NCI-H2029 treated with DMSO at 0.1 percent for 48 hours (cell line): ENCODE results near the gene MEIKIN.

Experiments used
- DNase-seq: peaks from one replicate; lab custom pipeline; 2025; lab: John Stamatoyannopoulos, UW

Gene MEIKIN

DNA sequence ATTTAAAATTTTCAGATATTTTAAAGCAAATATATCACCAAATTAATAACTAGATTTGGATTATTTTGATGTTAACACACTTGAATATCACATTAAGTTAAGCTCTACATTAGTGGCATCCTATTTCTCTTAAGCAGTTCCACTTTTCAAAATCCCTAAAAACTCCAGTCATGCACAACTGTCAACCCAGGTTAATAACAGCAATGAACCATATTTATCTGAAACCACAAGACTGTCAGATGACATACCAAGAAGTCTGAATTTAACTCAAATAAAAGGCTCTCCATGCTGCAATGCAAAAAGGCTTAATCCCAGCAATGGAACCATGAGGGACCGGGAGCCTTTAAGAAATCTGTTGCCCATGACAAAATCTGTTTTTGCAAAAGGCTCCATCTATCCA lies 176.1 kb downstream of the MEIKIN start:
- DNase-seq, result no peak

GRCh38 chr5:131767891-131768290 lies 177.6 kb downstream of the MEIKIN start:
- DNase-seq, result no peak

- DNase-seq, result no peak
Measured at GRCh38 chr5:131766689-131767088, 178.8 kb downstream of the MEIKIN start.

GRCh38 chr5:131765261-131765660 lies 180.2 kb downstream of the MEIKIN start:
- no peak for DNase-seq

DNA sequence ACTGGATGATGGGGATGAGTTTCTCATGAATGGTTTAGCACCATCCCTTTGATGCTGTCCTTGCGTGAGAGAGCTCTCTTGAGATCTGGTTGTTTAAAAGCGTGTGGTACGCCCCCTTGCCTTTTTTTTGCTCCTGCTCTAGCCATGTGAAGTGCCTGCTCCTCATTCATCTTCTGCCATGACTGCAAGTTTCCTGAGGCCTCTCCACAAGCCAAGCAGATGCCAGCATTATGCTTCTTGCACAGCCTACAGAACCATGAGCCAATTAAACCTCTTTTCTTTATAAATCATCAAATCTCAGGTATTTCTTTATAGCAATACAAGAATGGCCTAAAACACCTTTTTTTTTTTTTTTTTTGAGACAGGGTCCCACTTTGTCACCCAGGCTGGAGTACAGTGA lies 181.5 kb downstream of the MEIKIN start:
- DNase-seq, result no peak

DNA sequence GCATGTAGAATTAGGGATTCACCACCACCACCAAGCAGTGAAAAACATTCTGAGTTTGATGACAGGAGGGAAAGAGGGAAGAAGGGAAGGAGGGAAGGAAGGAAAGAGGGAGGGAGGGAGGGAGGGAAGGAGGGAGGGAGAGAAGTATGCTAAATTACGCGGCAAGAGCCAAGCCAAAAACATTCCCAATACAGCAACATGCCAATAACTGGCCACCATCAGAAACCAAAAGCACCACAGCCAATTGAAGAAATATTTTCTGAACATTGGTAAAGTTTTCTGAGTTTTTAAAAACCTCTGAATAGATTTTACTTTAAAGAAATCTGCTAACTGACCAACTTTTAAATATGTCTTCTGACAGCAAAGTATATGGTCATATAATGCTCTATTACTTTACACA lies 184.7 kb downstream of the MEIKIN start:
- DNase-seq, result no peak

DNA sequence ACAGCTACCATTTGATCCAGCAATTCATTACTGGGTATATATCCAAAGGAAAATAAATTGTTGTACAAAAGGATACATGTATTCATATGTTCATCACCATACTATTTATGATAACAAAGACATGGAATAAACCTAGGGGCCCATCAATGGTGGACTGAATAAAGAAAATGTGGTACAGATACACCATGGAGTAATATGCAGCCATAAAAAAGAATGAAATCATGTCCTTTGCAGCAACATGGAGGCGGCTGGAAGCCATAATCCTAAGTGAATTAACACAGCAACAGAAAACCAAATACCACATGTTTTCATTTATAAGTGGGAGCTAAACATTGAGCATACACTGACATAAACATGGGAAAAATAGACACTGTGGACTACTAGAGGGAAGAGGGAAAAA lies 185.8 kb downstream of the MEIKIN start:
- DNase-seq, result no peak

- DNase-seq, result no peak
Measured at GRCh38 chr5:131758520-131758900, 187.0 kb downstream of the MEIKIN start.

DNA sequence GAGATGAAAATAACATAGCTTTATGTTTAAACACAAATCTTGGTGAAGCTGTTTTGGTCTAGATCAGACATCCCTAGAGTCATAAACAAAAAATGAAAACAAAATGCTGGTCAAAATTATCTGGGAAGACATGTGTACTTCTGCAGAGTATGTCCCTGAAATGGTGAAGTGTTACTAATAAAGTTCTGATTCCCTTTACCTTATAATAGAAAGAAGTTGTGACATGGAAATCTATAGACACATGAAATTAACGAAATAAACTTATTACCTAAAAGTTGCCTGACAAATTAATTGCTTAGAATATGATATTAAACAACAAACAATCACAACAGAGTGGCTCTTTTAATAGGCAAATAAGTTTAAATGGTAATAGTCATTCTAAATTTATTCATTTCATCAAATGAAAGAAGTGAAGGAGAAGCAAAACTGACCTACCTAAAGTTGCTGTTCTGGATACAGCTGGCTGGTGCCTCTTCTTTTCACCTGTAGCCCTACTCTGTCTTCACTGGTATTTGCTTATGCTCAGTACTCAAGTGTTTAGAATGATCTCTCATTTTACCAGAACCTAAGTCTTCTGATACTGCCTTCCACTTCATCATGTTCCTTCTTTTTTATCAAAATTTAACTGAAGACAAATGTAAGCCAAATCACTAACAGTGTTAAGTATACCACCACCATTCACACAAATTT lies 187.5 kb downstream of the MEIKIN start:
- no peak for DNase-seq
